ENCODE measurements around the gene CELA2A.

- no peak for TF ChIP-seq POLR2A (IDR thresholded peaks at IDR 0.05)
- TF ChIP-seq CTCF (IDR thresholded peaks at IDR 0.05), result peak in 1 of 3 donors; percentile 68
These were observed 25.6 kb upstream of the CELA2A start for GRCh38 chr1:15430787-15431570.

Data from lower leg skin (tissue), 3 donors.